DND-41 (cell line): ENCODE data around the gene SEC23IP.

Experiments
- CTCF ChIP-seq: IDR thresholded peaks from 2 replicates; pipeline ENCODE4 v1.5.1; 2012; ENCODE audit warnings: borderline replicate concordance, low read length, moderate library complexity, mild to moderate bottlenecking; ENCODE audit not compliant: poor library complexity, severe bottlenecking; ENCODE audit errors: extremely low read depth
- EZH2 ChIP-seq: IDR thresholded peaks from 3 replicates; pipeline ENCODE4 v1.6.1; 2012; ENCODE audit warnings: borderline replicate concordance, low read depth, mild to moderate bottlenecking, moderate library complexity, low read length, inconsistent platforms; ENCODE audit not compliant: severe bottlenecking

- no peak for TF ChIP-seq CTCF
- no peak for TF ChIP-seq EZH2
Observed at GRCh38 chr10:119932631-119933030, 40.1 kb downstream of the SEC23IP start.
